A204.1 (cell line): ENCODE measurements around the gene CEP57L1.
"Not testable (repeated sequence)": the region's sequence is repeated elsewhere in the genome, so short reads cannot be mapped to it uniquely, and the experiment has no call there.

Source experiments
- FAIRE-seq: peaks from 2 replicates; lab custom pipeline; 2012; peaks lifted over from hg19 to GRCh38; lab: Jason Lieb, UNC

CEP57L1 gene

DNA sequence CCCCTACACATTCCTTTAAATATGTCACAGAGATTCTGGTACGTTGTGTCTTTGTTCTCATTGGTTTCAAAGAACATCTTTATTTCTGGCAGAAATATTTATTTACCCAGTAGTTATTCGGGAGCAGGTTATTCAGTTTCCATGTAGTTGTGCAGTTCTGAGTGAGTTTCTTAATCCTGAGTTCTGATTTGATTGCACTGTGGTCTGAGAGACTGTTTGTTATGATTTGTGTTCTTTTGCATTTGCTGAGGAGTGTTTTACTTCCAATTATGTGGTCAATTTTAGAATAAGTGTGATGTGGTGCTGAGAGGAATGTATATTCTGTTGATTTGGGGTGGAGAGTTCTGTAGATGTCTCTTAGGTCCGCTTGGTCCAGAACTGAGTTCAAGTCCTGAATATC is 17.4 kb downstream of the CEP57L1 start:
- not testable (repeated sequence) for FAIRE-seq

DNA sequence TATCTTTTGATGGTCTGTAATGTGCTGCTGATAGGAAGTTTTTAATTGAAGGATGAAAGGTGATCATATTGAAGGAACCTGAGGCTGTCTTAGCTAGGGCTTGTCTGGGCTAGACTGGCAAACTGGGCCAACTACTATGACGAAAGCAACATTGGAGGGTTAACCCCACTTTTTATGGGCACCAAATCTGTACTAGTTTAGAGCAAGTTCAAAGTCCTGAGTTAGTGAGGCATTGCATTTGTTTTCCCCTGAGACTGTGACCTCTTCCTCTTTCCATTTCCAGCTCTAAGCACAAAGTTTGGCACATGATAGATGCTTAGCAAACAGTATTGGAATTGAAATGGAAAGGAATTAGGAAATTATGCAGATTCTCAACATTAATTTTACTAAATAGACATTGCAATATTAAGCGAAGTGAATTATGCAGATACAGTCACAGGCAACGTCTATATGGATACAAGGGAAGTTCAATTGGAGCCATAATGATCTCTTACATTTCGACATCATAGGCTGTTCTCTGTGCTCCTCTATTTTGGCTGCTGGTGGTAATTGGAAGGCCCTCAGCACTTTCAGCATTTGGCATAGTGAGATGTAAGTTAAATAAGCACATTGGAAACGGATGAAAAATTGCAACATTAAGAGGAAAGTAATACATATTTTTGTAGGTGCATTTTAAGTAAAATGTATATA is 22.2 kb downstream of the CEP57L1 start:
- FAIRE-seq, result no peak

DNA sequence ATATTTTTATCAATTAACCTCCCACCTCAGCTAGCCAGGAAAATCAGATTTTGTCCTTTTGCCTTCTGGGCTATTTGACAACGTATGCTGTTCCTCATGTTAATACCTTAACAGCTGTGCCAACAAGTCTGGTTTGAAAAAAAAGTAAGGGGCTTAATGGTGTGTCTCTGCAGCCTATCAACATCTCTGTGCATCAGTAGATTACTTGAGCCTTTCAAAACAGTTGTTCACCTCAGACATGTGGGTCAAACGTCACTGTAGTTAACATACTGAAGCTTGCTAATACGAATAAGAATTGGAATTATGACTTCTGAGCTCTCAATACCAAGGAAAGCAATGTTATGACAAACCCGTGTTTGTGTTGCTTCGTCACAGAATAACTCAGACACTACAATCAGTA is 23.0 kb downstream of the CEP57L1 start:
- no peak for FAIRE-seq

DNA sequence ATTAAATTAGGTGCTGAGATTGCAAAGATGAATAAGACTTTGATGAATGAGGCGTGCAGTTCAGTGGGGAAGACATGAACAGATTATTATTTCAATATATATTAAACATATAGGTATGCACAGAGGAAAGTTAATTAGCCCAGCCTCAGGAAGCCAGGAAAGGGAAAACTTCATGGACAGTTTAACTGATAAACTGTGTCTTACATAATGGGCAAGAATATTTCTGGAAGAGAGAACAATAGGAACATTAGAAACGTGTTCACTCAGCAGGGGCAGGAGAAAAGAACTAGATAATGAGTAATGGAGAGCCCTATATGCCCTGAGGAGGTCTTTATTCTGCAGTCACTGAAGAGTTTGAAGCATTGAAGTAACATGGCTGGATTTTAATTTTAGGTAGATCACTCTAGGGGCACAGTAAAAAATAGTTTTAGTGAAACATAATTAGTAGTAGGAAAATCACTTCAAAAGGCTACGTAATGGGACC is 23.6 kb downstream of the CEP57L1 start:
- no peak for FAIRE-seq

DNA sequence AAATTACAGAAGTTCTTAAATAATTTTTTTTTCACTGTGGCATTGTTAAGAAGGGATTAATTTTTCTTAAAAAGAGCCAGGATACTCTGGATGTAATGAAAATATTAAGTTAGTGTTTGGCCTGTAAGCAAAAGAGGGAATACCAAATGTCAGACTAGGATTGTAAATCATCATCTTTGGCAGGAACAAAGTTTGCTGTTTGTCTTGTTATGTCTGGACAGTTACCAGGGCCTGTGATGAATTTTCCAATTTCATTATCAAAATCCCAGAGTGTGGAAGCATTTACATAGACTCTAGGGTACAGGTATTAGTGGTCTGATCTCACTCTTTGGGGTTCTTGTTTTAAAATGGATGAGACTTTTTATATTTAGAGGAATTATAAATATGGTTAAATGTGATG is 26.1 kb downstream of the CEP57L1 start:
- no peak for FAIRE-seq

DNA sequence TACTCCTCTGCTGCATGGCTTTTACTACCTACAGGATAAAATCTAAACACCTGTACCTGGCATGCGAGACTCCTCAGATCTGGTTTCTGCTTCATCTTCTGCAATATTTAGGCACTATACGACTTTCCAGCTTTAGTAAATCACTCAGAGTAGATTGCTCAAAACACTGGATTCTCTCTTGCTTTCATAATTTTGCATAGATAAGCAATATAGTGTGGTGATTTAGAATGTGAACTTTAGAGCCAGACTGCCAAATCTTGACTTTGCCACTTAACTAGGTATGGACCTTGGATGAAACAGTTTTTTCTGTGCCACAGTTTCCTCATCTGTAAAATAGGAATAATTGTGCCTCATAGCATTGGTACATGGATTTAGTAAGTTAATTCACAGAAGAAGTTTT is 28.9 kb downstream of the CEP57L1 start:
- FAIRE-seq, result no peak

DNA sequence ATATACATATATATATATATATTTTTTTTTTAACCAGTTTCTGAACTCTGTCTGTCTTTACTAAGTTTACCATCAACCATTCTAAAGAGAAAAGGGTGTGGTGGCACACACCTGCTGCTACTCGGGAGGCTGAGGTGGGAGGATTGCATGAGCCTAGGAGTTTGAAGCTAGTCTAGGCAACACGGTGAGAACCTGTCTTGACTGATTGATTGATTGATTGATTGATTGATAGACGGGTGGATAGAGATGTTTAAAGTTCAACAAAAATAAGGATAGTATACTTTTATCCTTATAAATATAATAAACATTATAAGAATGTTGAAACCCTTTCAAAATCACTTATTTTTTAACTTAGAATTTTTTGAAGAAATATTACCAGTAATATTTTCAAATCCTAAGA is 30.2 kb downstream of the CEP57L1 start:
- FAIRE-seq, result peak; percentile 86

DNA sequence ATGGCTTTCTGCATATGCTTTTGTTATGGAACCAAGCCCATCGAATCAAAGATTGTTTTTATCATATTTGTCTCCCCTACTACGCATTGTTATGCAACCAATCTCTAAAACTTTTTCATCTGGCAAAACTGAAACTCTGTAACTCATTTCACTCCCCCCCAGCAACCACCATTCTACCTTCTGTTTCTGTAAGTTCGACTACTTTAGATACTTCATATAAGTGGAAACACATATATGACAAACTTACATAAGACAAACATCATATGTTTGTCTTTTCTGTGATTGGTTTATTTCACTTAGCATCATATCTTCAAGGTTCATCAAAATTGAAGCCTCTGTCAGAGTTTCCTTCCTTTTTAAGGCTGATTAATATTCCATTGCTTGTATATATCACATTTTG is 34.8 kb downstream of the CEP57L1 start:
- no peak for FAIRE-seq

DNA sequence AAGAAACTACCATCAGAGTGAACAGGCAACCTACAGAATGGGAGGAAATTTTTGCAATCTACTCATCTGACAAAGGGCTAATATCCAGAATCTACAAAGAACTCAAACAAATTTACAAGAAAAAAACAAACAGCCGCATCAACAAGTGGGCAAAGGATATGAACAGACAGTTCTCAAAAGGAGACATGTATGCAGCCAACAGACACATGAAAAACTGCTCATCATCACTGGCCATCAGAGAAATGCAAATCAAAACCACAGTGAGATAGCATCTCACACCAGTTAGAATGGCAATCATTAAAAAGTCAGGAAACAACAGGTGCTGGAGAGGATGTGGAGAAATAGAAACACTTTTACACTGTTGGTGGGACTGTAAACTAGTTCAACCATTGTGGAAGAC is 40.3 kb downstream of the CEP57L1 start:
- not testable (repeated sequence) for FAIRE-seq

DNA sequence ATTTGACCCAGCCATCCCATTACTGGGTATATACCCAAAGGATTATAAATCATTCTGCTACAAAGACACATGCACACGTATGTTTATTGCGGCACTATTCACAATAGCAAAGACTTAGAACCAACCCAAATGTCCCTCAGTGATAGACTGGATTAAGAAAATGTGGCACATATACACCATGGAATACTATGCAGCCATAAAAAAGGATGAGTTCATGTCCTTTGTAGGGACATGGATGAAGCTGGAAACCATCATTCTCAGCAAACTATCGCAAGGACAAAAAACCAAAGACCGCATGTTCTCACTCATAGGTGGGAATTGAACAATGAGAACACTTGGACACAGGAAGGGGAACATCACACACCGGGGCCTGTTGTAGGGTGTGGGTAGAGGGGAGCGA is 40.7 kb downstream of the CEP57L1 start:
- not testable (repeated sequence) for FAIRE-seq

DNA sequence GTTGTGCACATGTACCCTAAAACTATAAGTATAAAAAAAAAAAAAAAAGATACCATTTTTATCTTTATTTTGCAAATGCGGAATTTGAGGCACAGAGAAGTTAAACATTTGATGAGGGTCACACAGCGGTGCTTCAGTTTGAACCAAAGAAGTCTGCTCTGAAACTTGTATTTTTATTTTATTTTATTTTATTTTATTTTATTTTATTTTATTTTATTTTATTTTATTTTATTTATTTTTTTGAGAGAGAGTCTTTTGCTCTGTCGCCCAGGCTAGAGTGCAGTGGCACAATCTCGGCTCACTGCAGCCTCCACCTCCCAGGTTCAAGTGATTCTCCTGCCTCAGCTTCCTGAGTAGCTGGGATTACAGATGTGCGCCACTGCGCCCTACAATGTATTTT is 41.2 kb downstream of the CEP57L1 start:
- not testable (repeated sequence) for FAIRE-seq

DNA sequence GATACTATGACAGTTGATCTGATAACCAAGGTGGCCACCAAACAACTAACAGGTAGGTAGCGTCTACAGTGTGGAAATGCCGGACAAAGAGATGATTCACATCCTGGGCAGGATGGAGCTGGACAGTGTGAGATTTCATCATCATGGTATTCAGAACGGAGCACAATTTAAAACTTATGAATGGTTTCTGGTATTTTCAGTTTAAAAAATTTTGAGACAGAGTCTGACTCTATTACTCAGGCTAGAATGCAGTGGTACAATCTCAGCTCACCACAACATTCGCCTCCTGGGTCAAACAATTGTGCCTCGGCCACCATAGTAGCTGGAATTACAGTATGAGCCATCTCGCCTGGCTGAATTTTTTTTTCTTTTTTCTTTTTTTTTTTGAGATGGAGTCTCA is 43.8 kb downstream of the CEP57L1 start:
- no peak for FAIRE-seq

DNA sequence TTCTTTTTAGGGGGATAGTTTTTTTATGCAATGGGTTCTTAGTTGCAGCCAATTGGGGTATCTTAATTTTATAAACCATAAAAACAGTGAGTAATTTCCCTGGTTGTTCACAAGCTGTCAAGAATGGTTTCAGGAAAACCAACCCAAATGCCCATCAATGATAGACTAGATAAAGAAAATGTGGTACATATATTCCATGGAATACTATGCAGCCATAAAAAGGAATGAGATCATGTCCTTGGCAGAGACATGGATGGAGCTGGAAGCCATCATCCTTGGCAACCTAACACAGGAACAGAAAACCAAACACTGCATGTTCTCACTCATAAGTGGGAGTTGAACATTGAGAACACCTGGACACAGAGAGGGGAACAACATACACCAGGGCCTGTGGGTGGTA is 46.8 kb downstream of the CEP57L1 start:
- FAIRE-seq, result not testable (repeated sequence)

DNA sequence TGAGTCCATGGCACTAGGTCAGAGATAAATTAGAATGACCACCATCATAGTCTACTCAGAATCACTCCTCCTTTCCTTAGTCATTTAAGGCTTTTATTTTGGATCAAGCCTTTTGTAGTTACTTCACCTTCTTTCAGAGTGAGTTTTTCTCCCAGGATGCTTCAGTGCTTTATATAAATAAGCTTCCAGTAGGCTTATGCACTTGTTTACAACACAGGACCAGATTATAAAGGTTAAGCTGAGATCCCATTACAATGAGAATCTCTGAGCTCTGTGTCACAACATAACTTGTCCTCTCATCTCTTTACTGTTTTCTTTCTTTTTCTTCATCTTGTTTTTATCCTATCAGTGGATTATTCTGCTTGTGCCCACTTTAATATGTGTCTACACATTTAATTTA is 47.9 kb downstream of the CEP57L1 start:
- no peak for FAIRE-seq

DNA sequence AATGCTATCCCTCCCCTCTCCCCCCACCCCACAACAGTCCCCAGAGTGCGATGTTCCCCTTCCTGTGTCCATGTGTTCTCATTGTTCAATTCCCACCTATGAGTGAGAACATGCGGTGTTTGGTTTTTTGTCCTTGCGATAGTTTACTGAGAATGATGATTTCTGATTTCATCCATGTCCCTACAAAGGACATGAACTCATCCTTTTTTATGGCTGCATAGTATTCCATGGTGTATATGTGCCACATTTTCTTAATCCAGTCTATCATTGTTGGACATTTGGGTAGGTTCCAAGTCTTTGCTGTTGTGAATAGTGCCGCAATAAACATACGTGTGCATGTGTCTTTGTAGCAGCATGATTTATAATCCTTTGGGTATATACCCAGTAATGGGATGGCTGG is 52.9 kb downstream of the CEP57L1 start:
- not testable (repeated sequence) for FAIRE-seq

DNA sequence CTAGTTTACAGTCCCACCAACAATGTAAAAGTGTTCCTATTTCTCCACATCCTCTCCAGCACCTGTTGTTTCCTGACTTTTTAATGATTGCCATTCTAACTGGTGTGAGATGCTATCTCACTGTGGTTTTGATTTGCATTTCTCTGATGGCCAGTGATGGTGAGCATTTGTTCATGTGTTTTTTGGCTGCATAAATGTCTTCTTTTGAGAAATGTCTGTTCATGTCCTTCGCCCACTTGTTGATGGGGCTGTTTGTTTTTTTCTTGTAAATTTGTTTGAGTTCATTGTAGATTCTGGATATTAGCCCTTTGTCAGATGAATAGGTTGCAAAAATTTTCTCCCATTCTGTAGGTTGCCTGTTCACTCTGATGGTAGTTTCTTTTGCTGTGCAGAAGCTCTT is 53.4 kb downstream of the CEP57L1 start:
- FAIRE-seq, result not testable (repeated sequence)

DNA sequence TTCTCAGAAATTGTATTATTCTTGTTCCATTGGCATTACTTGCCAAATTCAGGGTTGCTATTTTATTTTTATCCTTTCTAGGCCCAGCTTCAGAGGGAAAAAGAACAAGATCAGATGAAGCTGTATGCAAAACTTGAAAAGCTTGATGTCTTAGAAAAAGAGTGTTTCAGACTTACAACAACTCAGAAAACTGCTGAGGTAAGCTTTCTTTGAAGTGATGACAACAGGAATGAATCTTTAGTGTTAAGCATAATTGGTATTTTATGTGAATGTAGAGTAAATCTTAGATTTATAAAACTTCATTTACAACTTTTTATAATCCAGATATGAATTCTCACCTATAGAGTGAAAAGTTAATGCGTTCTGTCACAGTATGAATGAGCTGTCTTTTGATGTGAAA is 58.4 kb downstream of the CEP57L1 start:
- no peak for FAIRE-seq

DNA sequence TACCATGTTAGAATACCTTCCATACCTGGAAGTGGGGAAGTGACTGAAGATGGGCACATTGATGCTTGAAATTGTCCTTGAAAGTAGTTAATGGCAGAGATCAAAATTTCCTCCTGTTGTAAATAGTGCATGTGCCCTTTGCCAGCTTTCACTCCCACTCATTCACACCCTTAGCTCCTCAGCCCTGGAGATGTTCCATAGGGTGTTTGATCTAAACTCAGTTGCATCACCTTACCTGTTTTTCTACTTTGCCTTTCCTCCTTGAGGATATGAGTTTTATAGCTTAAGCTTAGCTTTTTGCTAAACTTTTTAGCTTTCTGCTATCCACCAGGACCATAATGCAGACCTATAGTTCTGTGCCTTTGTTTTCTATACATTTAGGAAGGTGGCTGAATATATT is 69.0 kb downstream of the CEP57L1 start:
- no peak for FAIRE-seq

DNA sequence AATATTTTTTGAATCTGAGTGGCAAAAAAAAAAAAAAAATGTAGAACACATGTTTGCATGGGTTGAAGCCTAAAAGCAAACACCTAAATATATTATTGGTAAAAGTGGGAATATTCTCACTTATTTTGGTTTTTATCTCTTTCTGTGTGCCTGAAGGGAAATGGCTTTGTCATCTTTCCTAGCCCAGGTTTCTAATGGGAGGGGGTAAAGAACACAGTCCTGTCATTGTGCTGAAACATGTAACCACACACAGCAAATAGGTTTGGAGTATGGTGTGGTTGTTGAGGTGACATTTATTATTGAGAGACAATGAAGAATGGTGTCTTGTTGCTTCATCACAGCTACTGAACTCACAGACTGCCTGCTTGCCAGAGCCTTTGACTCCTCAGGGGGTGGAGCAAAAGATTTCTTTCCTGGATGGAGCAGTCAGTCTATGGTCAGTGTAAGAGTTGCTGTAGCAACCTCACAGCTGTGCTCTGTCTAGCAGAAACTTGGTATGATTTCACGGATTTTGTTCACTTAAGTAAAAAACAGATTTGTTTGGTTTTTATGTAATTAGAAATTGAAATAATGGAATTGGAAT is 70.2 kb downstream of the CEP57L1 start:
- FAIRE-seq, result no peak

DNA sequence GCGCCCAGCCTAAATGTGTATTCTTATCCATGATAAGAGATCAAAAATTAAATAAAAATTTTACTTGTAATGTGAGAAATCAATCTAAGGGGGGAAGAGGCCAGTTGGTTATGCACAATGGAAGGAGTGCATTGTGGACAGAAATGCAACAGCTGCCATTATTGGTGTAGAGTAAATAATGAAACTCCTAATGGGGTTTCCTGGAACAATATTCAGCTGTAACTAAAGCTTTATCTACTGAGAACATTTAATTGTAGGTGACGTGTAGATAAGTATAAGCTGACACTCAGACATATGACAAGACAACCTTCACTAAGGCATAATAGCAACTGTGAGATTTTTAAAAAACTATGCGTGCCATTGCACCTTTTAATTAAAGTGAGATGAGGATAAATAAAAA is 71.4 kb downstream of the CEP57L1 start:
- no peak for FAIRE-seq

DNA sequence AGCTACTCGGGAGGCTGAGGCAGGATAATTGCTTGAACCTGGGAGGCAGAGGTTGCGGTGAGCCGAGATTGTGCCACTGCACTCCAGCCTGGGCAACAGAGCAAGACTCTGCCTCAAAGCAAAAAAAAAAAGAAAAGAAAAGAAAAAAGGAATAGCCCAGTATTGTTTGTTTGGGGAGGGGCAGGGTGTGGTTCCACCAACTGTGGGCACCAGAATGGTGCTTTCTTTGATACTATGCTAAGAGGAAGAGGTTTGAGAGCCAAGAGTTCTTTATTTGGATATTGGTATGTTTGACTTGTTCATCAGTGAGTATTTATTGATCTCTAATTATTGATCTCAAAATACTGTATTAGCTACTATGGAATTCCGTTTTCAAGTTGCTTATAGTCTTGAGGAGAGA is 72.3 kb downstream of the CEP57L1 start:
- no peak for FAIRE-seq

DNA sequence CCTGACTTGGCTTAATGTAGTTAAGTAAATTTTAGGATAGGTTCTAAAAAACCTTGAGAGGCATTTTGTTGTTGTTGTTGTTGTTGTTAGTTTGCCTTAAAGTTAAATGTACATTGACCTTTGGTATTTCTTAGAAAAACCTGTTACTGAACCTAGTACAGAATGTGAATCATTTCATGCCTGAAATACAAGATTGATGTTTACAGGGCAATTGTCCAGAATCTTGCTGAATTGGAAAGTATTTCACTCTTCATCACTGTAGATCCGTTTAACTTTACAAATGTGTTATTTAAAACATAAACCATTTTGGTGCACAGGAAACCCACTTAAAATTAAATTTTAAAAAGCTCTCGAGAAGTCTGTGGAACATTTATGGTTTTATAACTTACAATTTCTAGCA is 75.0 kb downstream of the CEP57L1 start:
- FAIRE-seq, result no peak

DNA sequence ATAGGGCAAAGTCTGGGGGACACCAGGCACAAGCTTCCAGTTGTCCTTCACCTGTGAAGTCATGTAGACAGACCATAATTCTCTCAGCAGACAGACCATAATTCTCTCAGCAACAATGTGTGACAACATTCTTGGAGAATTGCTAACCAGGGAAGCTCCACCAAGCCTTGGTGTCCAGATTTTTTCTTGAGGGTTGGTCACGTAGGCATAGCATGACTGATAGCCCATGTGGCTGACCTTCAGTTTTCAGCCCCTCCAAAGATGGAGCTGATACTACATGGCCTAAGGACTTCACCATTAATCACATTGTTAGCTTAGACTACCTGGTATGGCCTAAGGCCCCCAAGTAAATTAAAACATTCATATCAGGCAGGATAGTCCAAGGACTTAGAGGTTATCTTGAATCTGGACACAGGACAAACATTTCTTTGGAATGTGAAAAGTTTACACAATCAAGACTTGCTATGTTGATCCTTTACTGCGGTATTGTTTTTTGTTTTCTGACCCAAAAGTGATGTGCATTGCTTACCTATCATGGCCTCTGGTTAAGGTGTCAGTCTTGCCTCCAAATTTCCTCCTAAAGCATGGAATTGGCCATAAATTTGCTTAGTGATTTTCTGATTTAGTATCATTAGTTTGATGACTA is 76.9 kb downstream of the CEP57L1 start:
- FAIRE-seq, result no peak

DNA sequence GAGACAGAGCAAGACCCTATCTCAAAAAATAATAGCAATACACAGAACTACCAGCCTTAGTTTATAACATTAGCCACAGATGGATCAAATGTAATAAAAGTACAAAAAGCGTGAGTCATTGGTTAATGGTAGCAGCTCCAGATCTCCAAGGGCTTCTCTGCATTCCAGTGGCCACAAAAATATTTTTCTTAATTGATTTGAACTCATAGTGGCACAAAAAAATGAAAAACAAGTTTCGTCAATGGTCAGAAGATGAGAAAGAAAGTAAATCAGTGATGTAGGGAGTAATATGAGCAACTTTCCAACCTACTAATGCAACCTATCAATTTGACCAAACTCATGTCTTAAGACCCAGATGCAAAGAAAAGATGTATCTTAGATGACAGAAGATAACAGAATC is 79.6 kb downstream of the CEP57L1 start:
- FAIRE-seq, result no peak
